Panc1 (cell line): ENCODE results near the gene ME1. TPM values are rescaled to one million over a fixed set of nuclear protein-coding genes. Genes with fewer than 3 reads are reported as not detected.

Experiments
- ATAC-seq: fragments of 200-7000 bp; cut with Tn5 transposase; 2 replicates; pipeline ENCODE4 v1.9.1; 2020; ENCODE audit warnings: mild to moderate bottlenecking, moderate library complexity
- BruUV-seq: library from RNA; stranded (reverse); fragments of 400-500 nt; replicated peaks from 2 replicates; lab custom pipeline; 2021; lab: Mats Ljungman, UMichigan
- CTCF ChIA-PET: fragments of 300-600 bp; sonication (Branson Sonifier 250); formaldehyde crosslinking; loops from one replicate; lab custom pipeline; 2022; ENCODE audit warnings: antibody characterized with exemption; lab: Charles Lee
- POLR2A ChIA-PET: fragments of 300-600 bp; sonication (Branson Sonifier 250); formaldehyde crosslinking; loops from one replicate; lab custom pipeline; 2022; ENCODE audit warnings: antibody characterized with exemption; lab: Charles Lee
- DNase-seq: peaks from one replicate; pipeline ENCODE4 v3.0.0-alpha.2; 2010; ENCODE audit warnings: low read depth, low spot score
- H3K27ac ChIP-seq: 2 replicates; pipeline ENCODE4 v1.5.1; 2011; ENCODE audit warnings: mild to moderate bottlenecking, low read length, inconsistent platforms
- H3K27me3 ChIP-seq: fragments of 200-500 bp; sonication (Bioruptor generic); 2 replicates; pipeline ENCODE4 v1.6.0; 2014; ENCODE audit warnings: low read length, inconsistent platforms; ENCODE audit not compliant: control insufficient read depth, insufficient read depth
- H3K36me3 ChIP-seq: fragments of 200-500 bp; sonication (Bioruptor generic); 2 replicates; pipeline ENCODE4 v1.5.1; 2014; ENCODE audit warnings: inconsistent platforms, mild to moderate bottlenecking, low read length, moderate library complexity; ENCODE audit not compliant: control insufficient read depth, insufficient read depth
- H3K4me1 ChIP-seq: 2 replicates; pipeline ENCODE4 v1.5.1; 2011; ENCODE audit warnings: inconsistent platforms, mild to moderate bottlenecking, low read length, moderate library complexity; ENCODE audit not compliant: control insufficient read depth, insufficient read depth
- H3K4me3 ChIP-seq, 2 experiments: 2 replicates each; pipeline ENCODE4 v1.5.1; 2011 to 2012; ENCODE audit warnings: low read depth in 2 of 2, low read length in 2 of 2, mild to moderate bottlenecking in 2 of 2, inconsistent platforms in 1 of 2, moderate library complexity in 1 of 2
- H3K9me3 ChIP-seq: fragments of 200-500 bp; sonication (Bioruptor generic); 2 replicates; pipeline ENCODE4 v1.5.1; 2014; ENCODE audit warnings: low read depth, mild to moderate bottlenecking, inconsistent platforms, low read length, moderate library complexity; ENCODE audit not compliant: control insufficient read depth, insufficient read depth
- CTCF ChIP-seq: fragments of 450-650 bp; IDR thresholded peaks from 2 replicates; pipeline ENCODE4 v1.5.1; 2017; ENCODE audit warnings: mild to moderate bottlenecking
- POLR2AphosphoS5 ChIP-seq: IDR thresholded peaks from 2 replicates; pipeline ENCODE4 v1.6.1; 2012; ENCODE audit warnings: mild to moderate bottlenecking, low read depth, low read length, moderate library complexity
- REST ChIP-seq, 2 experiments: IDR thresholded peaks; 2 replicates each; pipeline ENCODE4 v1.6.1; 2011 to 2012; ENCODE audit warnings: low read depth in 2 of 2, control low read depth in 1 of 2, low read length in 1 of 2, mild to moderate bottlenecking in 1 of 2, moderate library complexity in 1 of 2; ENCODE audit not compliant: insufficient read depth in 1 of 2
- SIN3A ChIP-seq: IDR thresholded peaks from 2 replicates; pipeline ENCODE4 v1.6.1; 2012; ENCODE audit warnings: low read depth, mild to moderate bottlenecking, low read length, moderate library complexity, borderline replicate concordance; ENCODE audit not compliant: insufficient read depth
- TCF7L2 ChIP-seq: IDR thresholded peaks from 2 replicates; pipeline ENCODE4 v1.6.1; 2011; ENCODE audit warnings: mild to moderate bottlenecking, low read depth, low read length, inconsistent platforms
- in situ Hi-C: cut with HindIII; loops from 2 replicates; pipeline ENCODE4 v1.10.0; 2016; ENCODE audit warnings: low sequenced_read_pairs, low pct_unique_long_range_greater_than_20kb
- intact Hi-C: fragments of 100-400 bp; cut with micrococcal nuclease; formaldehyde crosslinking; loops from one replicate; pipeline ENCODE4 v1.10.0; 2022; ENCODE audit not compliant: unreplicated experiment
- total RNA-seq: library from RNA; stranded (reverse); gene quantifications from one replicate; pipeline ENCODE4 v1.2.1, GENCODE V29; 2021; ENCODE audit not compliant: unreplicated experiment

The ME1 gene
- total RNA-seq, 1 experiment from 2014 or later = 19.7 TPM

- Histone ChIP-seq H3K27me3 (no peaks in the 10 kb centered on the region), H3K36me3 (no peaks in the 10 kb centered on the region), H3K4me3 (no peak overlapping the region), H3K9me3 (no peaks in the 10 kb centered on the region), H3K4me1 (no peaks in the 10 kb centered on the region), H3K27ac (no peak overlapping the region)
- in situ Hi-C loops (no loop called here), intact Hi-C loops (no loop called here)
- ChIA-PET POLR2A (no interaction called here), CTCF (interaction anchor here (1.0 kb wide), 1 partner anchor 66 kb away, joined by 3 read pairs; no protein-coding TSS in a partner anchor)
- DNase-seq (no peak), ATAC-seq (no peak)
- TF ChIP-seq POLR2AphosphoS5 = no peak
- TF ChIP-seq SIN3A = no peak
- TF ChIP-seq CTCF = no peak
- no peak for TF ChIP-seq REST (IDR thresholded peaks at IDR 0.05; ENCODE audit: insufficient read depth in 1 of 2, low read depth in 2 of 2, low read length in 1 of 2)
- TF ChIP-seq TCF7L2 = no peak
- BruUV-seq = no TSS peak
Observed at GRCh38 chr6:83470001-83470400, 39.1 kb upstream of the ME1 start.

- CTCF ChIA-PET = no interaction called here
- no peaks in the 10 kb centered on the region for H3K9me3 ChIP-seq
- no peaks in the 10 kb centered on the region for H3K27me3 ChIP-seq
- in situ Hi-C loops = no loop called here
- no peak for DNase-seq
- H3K36me3 ChIP-seq = no peaks in the 10 kb centered on the region
- no peak for ATAC-seq
- intact Hi-C loops = no loop called here
- TF ChIP-seq CTCF = no peak
- no peak for TF ChIP-seq TCF7L2
- no TSS peak for BruUV-seq
- H3K4me3 ChIP-seq = no peak overlapping the region
- no peak overlapping the region for H3K27ac ChIP-seq
- H3K4me1 ChIP-seq = no peaks in the 10 kb centered on the region
- POLR2A ChIA-PET = no interaction called here
Observed at GRCh38 chr6:83467620-83468036, 36.8 kb upstream of the ME1 start.

GRCh38 chr6:83466328-83466727 lies 35.5 kb upstream of the ME1 start:
- ATAC-seq = no peak
- BruUV-seq = no TSS peak
- H3K27ac ChIP-seq = no peak overlapping the region
- no peaks in the 10 kb centered on the region for H3K27me3 ChIP-seq
- H3K4me3 ChIP-seq = no peak overlapping the region
- POLR2A ChIA-PET = no interaction called here
- no peaks in the 10 kb centered on the region for H3K9me3 ChIP-seq
- DNase-seq = no peak
- in situ Hi-C loops (no loop called here), intact Hi-C loops (no loop called here)
- CTCF ChIA-PET = no interaction called here
- TF ChIP-seq SIN3A (no peak), TCF7L2 (no peak), POLR2AphosphoS5 (no peak), REST (IDR thresholded peaks at IDR 0.05; ENCODE audit: insufficient read depth in 1 of 2, low read depth in 2 of 2, low read length in 1 of 2) (no peak), CTCF (no peak)
- no peaks in the 10 kb centered on the region for H3K4me1 ChIP-seq
- H3K36me3 ChIP-seq = no peaks in the 10 kb centered on the region
